ENCODE results near the gene TNP1.

The TNP1 gene, protein sequence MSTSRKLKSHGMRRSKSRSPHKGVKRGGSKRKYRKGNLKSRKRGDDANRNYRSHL

GRCh38 chr2:216859944-216860343 lies at the start of gene TNP1:
Gene TNP1, minus strand, starts transcription at chr2:216860064. Its CDS starts 30 bp downstream, at chr2:216860034.
- DNase-seq (ENCODE audit: low read depth in 1 of 2, low spot score in 1 of 2): no peak

- no peak for DNase-seq (ENCODE audit: low read depth in 1 of 2, low spot score in 1 of 2)
Measured at GRCh38 chr2:216908300-216908699, 48.4 kb upstream of the TNP1 start.

DNA sequence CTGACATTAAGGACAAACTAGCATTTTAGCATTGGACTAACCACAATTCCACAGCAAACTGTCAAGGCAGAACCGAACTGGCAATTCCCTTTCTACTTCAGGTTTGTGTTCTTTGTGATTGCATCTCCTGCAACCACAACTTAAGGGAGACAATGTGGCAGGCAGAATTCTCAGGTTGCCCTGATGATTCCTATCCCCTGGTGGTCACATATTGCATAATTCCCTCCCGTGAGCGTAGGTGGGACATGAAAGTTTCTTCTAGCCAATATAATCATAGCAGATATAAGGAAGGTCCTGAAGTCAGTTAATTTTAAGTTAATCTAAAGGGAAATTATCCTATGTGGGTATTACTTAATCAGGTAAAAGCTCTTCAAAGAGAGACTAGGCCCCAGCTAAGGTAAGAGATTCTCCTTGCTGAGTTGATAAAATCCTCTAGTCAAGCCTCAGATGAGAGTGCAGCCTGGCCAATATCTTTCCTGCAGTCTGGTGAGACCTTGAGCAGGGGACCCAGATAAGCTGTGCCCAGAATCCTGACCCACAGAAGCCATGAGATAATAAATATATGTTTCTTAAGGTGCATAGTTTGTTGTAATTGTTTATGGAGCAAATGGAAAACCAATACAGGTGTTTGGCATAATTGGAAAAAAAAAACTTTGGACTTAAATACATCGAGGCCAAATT lies 45.9 kb upstream of the TNP1 start:
- DNase-seq (ENCODE audit: low read depth in 1 of 2, low spot score in 1 of 2): no peak

- no peak for DNase-seq (ENCODE audit: low read depth in 1 of 2, low spot score in 1 of 2)
Measured at GRCh38 chr2:216904974-216905373, 45.1 kb upstream of the TNP1 start.

GRCh38 chr2:216904554-216904953 lies 44.7 kb upstream of the TNP1 start:
- DNase-seq (ENCODE audit: low read depth in 1 of 2, low spot score in 1 of 2): no peak

- no peak for DNase-seq (ENCODE audit: low read depth in 1 of 2, low spot score in 1 of 2)
Measured at GRCh38 chr2:216903470-216903869, 43.6 kb upstream of the TNP1 start.

GRCh38 chr2:216901273-216901672 lies 41.4 kb upstream of the TNP1 start:
- no peak for DNase-seq (ENCODE audit: low read depth in 1 of 2, low spot score in 1 of 2)

- DNase-seq (ENCODE audit: low read depth in 1 of 2, low spot score in 1 of 2): no peak
Measured at GRCh38 chr2:216900406-216900805, 40.5 kb upstream of the TNP1 start.

DNA sequence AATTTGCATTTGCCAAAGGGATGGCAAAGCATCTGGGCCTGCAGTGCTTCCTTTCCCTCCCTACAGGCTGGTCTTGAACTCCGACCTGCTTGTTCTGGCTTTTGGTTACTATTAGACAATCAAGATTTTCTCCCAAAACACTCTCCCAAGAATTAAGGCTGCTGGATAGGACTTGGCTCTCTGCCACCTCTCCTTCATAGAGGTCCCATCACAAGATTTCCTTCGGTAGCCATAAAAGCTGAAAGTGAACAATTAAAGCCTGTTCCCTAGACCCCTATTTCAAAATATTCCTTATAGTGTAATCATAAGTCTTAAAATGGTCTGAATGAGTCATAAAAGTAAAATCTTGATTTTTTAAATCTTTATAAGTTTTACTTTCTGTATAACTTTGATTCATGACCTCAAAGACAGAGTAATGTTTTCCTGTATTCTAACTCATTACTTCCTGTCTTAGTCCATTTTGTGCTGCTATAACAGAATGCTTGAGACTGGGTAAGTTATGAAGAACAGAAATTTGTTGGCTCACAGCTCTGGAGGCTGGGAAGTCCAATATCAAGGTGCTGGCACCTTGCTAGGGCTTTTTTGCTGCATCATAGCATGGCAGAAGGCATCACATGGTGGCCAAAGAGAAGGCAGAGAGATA lies 37.8 kb upstream of the TNP1 start:
- DNase-seq (ENCODE audit: low read depth in 1 of 2, low spot score in 1 of 2): no peak

DNA sequence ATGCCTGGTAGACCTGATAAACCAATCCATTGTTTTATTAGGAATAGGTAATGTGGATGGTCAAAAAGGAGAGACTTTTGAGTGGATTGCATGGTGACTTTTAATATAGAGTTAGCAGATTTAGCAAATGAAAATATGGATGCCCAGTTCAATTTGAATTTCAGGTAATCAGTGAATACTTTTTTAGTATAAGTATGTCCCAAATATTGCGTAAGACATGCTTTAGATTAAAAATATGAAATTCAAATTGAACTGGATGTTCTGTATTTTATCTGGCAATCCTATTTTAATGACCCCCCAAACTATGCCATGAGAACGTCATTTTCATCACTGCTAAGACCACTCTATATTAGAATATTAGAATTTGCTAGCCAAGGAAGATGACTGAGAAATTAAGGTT lies 30.3 kb upstream of the TNP1 start:
- no peak for DNase-seq (ENCODE audit: low read depth in 1 of 2, low spot score in 1 of 2)

GRCh38 chr2:216888887-216889622 lies 29.2 kb upstream of the TNP1 start:
- DNase-seq (ENCODE audit: low read depth in 1 of 2, low spot score in 1 of 2): no peak

DNA sequence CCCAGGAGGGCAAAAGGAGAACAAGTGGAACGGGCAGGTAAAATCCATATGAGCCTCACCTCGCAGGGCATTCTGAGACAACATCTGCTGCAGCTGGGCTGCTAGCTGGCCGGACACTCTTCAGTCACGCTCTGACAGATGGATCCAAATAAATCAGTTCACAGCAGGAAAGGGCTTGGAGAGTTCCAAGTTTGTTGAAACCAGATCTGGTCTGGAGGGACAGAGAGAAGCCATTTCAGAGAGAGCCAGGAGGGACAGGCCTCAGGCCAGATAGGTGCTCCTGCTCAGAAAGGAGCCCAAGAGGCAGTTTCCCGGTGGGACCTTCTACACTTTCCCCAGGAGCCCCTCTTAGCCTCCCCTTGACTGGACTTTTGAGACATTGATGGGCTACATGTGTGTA lies 28.2 kb upstream of the TNP1 start:
- no peak for DNase-seq (ENCODE audit: low read depth in 1 of 2, low spot score in 1 of 2)

- DNase-seq (ENCODE audit: low read depth in 1 of 2, low spot score in 1 of 2): no peak
Measured at GRCh38 chr2:216887138-216887537, 27.3 kb upstream of the TNP1 start.

DNA sequence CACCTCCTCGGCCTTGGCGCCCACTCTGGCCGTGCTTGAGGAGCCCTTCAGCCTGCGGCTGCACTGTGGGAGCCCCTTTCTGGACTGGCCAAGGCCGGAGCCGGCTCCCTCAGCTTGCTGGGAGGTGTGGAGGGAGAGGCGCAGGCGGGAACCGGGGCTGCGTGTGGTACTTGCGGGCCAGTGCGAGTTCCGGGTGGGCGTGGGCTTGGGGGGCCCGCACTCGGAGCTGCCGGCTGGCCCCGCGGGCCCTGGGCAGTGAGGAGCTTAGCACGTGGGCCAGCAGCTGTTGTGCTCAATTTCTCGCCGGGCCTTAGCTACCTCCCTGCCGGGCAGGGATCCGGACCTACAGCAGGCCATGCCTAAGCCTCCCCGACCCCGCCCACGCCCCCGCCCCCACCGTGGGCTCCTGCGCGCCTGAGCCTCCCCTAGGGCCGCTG lies 25.3 kb upstream of the TNP1 start:
- no peak for DNase-seq (ENCODE audit: low read depth in 1 of 2, low spot score in 1 of 2)

DNA sequence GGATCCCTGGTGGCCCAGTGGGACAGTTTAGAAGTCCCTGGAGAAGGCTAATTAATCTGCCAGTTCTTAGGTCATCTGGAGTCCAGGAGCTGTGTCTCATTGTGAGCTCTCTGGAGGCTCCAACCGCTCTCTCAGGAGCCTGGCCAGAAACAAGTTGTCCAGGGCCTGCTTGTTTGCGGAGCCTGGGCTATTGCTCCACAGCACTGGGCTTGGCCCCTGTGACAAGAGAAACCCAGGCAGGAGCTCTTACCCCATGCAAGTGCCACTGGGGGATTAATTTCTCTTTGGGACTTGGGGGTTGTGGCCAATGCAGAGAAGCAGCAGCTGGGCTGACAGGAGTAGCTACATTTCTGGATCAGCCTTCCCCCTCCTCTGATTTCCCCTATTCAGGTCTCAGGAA lies 24.5 kb upstream of the TNP1 start:
- DNase-seq (ENCODE audit: low read depth in 1 of 2, low spot score in 1 of 2): no peak

DNA sequence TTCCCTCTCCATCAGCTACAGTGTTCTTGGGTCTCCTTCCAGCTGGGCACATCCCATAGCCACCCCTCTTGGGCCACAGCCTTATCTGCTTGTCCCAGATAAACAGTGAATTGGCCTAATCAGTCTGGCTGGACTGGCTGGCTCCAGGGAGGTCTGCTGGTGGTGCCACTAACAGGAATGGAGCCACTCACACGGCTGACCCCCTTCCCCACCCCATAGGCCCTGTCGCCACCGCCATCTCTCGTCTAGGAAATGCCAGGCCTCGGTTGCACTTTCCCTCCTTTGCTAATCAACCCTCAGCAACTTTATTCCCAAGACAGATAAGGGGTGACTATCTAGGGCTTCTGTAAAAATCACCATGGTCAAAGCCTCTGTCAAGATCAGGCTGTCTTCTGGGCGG lies 23.0 kb upstream of the TNP1 start:
- DNase-seq (ENCODE audit: low read depth in 1 of 2, low spot score in 1 of 2): no peak

- no peak for DNase-seq (ENCODE audit: low read depth in 1 of 2, low spot score in 1 of 2)
Measured at GRCh38 chr2:216881411-216881810, 21.5 kb upstream of the TNP1 start.

GRCh38 chr2:216880509-216881184 lies 20.8 kb upstream of the TNP1 start:
- no peak for DNase-seq (ENCODE audit: low read depth in 1 of 2, low spot score in 1 of 2)

GRCh38 chr2:216879727-216880508 lies 20.1 kb upstream of the TNP1 start:
- no peak for DNase-seq (ENCODE audit: low read depth in 1 of 2, low spot score in 1 of 2)

DNA sequence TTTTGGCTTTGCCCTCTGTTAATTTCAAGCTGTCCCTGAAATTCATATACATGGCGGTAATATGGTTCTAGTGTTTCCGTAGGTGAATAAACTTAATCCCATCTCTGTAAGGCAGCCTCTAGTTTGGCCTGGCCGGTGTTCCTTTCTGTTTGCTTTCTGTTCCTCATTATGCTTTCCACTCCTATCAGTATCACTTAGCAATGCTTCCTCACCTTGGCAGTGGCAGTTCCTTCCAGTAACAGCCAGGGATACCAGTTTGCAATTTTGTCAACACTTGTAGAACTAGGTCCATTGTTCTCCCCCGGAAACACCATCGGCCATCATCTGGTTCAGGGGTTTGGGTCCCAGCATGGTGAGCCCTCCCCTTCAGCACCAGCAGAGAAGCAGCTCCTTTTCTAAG lies 18.2 kb upstream of the TNP1 start:
- no peak for DNase-seq (ENCODE audit: low read depth in 1 of 2, low spot score in 1 of 2)

DNA sequence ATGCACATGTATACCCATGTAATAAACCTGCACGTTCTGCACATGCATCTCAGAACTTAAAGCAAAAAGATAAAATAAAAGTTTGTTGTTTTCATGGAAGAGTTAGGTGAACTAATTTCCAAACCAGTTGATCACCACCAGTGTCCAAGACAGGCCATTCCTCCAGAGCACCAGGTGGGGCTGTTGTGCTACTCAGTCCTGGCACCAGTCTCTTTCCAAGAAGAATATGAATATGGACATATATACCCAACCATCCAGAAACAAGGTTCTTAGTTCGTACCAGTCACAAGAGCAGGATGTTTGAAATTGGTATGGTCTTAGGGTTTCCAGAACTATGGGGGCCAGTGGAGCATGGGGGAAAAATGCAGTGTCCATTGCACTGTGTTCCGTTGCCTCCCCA lies 17.2 kb upstream of the TNP1 start:
- no peak for DNase-seq (ENCODE audit: low read depth in 1 of 2, low spot score in 1 of 2)

All from stimulated activated CD4-positive, alpha-beta T cell treated with anti-CD3 and anti-CD28 coated beads, Interleukin-15, amount 100 ng/mL, for 1 hour (primary cell).